GM21619 (cell line): ENCODE data around the gene RNU6-7.

Experiments
- ATAC-seq: cut with Tn5 transposase; IDR thresholded peaks from one replicate; pipeline ENCODE4 v1.9.1; 2021; ENCODE audit not compliant: unreplicated experiment

The RNU6-7 gene

DNA sequence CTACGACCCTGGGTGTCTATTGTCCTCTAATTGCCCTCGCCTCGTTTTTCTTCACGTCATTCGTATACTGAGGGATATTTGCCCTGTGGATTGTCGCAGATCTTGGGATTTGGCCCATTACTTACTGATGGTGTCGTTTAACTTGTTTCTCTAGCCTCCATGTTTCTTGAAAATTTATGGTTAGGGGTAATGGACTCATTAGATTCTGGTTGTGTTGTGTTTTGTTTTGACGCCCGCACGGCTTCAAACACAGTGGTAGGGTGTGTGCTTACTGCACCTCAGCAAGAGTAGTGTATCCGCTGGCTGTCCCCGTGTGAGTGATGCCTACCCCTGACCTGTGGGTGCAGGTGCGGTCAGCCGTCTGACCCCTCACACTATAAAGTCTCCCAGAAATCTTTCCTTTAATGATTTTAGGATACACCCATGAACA lies 2.1 kb downstream of the RNU6-7 start:
- ATAC-seq, result no peak

DNA sequence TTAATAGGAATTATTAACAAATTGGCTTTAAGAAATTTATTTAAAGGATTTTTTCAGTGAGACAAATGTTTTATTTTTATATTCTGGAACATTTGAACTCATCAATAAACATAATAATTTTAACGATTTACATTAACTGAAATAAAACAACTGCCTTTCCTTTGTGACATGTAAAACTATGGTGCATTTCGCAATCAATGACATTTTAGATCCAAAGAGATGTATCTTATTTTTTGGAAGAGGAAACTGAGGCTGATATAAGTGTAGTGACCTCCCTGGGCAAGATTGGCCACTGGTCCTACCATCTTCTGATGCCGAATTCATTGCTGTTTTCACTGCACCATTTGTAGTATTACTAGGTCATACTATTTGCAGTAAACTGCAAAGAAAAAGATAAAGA lies 3.7 kb downstream of the RNU6-7 start:
- no peak for ATAC-seq

DNA sequence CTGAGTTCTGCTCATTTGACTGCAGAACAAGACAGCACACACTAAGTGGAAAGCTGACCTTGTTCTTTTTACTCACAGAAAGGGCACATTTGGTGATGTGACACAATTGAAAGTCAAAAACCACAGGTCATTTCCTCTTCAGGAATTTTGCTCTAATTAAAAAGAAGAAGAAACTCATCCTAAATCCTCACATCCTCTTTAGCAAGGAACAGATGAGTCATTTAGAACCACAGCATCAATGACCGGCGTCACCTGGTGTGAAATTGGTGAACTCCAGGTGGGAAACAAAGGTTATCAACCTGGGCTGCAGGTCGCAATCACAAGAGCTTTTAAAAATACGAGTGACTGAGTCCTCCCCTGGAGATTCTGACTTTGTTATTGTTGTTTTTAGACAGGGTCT lies 4.1 kb downstream of the RNU6-7 start:
- ATAC-seq, result no peak

DNA sequence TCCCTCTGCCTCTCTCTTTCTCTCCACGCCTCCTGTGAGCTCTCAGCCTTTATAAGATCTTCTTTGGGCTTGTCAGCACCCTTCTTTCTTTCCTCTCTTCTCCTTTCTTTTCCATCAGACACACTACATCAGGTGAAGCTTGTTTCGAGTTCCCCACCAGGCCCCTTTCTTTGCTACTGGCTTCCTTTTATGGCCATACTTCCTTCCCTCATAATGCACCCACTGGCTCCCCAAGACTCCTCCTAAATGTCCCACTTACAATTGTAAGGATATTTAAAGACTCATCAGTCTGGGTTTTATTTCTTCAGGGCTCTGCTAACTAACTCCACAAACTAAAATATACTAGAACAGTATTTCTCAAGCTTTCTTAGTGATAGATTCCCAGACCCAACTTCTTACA lies 4.7 kb downstream of the RNU6-7 start:
- no peak for ATAC-seq

DNA sequence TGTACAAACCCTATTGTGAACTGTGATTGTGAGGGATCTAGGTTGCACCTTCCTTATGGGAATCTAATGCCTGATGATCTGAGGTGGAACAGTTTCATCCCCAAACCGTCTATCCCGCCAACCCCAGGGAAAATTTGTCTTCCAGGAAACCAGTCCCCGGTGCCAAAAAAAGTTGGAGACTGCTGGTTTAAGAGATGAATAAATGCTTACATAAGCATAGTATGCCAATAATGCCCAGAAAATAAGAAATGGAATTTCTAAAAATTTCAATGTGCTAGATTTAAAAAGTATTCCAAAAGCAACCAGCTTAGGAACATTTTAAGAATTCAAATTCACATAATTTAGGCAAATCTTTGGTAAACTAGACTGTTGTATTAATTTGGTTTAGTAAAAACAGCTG lies 6.6 kb downstream of the RNU6-7 start:
- no peak for ATAC-seq

DNA sequence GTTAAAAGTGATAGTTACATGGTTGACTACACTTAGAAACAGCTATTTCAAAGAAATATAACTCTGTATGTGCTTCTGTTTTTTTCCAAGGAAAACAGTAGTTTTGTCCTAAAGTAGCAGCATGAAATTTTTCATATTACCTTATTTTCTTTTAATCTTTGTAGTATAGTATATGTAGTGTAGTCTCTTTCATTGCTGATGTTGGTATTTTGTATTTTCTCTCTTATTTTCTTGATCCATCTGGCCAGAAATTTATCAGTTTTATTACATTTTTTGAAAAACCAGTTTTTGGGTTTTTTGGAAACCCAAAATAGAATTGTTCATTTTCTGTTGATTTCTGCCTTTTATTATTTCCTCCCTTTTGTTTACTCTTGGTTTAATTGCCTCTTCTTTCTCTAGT lies 7.6 kb downstream of the RNU6-7 start:
- ATAC-seq, result no peak

DNA sequence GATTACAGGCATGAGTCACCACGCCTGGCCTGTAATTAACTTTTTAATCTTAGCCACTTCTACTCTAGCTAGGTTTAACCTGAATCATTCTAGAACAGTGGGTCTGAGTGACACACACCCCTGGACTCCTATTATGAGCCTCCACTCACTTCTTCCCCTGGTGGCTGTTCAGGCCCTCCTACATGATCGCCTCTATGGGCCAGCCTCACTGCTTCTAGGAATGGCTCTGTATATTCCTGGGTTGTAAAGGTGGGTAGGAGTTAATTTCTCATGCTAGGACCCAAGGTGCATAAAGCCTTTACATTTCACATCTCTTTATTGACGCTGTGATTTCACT lies 9.2 kb downstream of the RNU6-7 start:
- ATAC-seq, result no peak

DNA sequence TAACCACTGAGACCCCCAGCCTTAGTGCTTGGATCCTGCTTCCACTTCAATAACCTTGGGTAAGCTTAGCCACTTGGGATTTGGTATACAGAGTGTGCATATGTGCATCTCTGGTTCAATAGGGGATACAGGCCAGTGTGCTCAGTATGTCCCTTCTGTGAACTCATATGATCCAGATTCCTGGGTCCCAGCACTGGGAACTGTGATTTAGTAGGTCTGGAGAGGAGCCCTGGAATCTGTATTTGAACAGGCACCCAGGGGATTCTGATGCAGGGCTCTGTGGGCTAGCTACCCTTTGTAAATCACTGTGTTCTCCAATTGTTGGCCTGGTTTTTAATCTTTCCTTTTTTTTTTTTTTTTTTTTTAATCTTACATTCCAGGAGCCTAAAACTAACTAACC lies 11.0 kb downstream of the RNU6-7 start:
- no peak for ATAC-seq

DNA sequence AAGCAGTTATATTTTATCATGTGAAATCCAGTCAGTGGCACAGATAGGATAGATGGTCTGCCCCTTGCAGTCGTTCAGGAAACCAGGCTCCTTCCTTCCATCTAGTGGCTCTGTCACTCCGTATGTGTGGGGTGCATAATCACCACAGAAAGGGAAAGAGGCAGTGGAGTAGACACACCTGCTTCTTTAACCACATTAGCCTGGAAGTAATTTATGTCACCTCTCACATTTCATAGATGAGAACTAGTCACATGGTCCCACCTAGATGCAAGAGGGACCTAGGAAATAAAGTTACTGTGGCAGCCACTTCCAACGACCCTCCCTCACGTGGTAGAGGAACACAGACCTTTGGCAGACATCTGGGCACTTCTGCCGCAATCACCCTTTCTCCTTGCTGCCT lies 15.5 kb downstream of the RNU6-7 start:
- ATAC-seq, result no peak

DNA sequence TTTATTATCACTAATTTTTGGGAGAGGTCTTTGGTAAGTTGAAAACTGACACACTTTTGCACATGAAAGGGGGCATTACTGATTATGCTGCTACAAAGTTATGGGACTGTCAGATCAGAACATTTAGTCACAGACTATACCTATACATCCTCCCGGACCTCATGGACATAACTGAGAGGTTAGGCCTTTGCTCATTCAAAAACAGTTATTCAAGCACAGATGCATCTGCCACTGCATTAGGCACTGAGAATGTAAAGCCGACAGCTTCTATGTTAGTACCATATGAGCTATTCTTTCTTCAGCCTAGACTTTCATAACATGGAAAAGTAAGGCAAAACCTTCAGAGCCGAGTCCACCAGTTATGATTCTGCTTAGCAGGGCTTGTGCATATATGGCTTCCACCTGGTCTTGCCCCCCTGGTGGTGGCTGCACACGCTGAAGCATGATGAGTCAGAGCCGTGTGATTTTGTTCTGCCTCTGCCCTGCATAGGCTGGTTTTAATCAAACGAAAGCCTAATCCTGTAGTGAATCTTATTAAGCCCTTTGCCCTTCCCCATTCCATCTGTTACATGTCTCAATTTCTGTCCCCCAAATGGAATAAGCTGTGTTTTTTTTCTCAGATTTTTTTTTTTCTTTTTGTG lies 23.0 kb downstream of the RNU6-7 start:
- ATAC-seq, result no peak

DNA sequence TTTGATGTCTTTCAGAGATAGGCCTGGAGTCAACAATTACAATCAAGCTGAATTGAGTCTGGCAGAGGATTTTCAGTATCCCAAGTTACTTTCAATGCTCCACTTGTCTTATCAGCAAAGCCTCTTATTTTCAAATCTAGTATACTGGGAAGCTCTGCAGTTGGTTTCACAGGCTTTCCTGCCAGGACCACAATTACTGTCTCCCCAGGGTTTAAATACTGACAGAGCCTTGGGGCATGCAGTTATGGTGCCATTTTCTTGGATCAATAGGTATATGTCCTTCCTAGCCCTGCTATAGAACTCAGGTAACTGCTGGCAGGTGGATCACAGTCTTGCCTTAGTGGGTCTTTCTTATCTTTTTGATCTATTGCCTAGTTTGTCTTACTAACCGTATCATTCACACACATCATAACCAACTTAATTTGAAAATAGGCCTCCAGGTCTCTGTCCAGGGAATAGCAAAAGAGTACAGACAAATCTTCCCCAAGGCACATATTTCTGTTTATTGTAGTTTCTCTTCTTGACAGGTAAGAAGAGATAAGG lies 23.6 kb downstream of the RNU6-7 start:
- ATAC-seq, result no peak

DNA sequence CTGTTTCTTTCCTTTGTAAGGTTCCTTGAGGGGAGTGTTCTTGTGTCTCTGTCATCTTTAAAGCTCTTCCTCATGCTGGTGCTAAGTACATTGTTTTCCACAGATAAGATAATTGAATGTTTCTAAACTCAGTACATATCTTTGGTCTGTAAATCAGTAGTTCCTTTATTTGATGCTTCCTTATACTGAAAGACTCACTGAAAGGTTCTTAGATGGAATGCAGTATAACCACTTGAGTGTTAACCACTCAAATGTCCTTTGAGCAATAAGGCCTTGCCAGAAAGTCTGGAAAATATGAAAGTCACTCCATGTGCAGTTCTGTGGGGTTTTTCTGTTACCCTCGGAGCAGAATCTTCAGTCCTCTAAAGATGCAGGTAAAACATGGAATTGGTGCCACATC lies 24.2 kb downstream of the RNU6-7 start:
- no peak for ATAC-seq

DNA sequence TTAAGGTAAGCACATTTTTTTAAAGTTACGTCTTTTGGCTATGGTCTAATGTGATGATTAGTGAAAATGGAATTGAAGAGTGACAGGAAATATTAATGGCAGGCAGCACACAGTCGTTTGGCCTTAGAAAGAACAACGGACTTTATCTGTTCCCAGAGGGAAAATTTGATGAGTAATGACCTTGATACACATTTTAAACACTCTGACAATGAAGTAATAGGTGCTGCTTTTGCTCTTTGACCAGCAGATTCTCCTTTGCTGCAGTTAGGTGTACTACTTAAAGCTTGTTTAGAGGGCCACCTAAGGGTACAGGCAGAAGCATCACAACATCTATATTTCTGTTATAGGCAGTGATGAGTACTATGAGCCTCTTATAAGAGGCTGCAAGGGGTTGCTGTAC lies 28.3 kb downstream of the RNU6-7 start:
- ATAC-seq, result no peak

DNA sequence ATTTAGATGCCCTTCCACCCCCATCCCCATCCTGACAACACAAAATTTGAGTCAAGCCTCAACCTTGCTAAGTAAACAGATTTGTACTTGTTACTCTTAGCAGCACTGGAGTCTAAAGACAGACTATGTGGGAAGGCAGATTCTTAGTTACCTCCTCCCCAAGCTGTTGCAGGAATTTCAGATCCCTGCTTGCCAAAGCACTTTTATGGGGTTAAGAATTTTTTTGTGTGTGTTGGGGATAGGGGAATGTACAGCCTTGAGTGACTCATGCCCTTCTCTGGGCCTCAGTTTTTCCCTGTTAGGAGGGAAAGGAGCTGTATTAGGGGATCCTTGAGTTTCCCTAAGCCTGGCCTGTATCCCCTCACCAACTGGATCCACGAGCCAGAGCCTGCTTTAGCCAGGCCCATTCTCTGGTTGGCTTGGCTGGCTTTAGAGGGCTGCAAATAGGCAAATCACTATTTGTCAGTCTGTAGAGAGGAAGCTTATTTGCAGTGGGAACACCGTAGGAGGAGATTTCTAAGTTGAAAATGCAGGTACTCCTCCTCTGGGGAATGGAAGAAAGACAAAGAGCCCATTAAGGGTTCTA lies 28.9 kb downstream of the RNU6-7 start:
- no peak for ATAC-seq

DNA sequence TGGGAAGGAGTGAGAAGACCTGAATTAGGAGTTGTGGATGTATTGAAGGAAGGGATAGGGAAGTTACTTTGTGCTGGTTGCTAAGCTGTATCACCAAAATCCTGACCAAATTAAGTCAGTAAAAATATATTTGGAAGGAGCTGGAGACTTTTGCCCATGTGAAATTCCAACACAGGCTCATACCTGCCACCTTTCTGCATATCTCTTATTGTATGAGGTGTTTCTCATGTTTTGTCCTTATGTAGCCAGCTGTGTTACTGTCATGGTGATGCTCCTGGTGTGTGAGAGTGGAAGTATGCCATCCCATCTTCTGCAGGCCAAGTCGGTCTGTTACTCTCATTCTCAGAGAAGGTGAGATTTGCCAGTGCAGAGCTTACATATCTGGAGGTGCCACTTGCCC lies 30.6 kb downstream of the RNU6-7 start:
- no peak for ATAC-seq

DNA sequence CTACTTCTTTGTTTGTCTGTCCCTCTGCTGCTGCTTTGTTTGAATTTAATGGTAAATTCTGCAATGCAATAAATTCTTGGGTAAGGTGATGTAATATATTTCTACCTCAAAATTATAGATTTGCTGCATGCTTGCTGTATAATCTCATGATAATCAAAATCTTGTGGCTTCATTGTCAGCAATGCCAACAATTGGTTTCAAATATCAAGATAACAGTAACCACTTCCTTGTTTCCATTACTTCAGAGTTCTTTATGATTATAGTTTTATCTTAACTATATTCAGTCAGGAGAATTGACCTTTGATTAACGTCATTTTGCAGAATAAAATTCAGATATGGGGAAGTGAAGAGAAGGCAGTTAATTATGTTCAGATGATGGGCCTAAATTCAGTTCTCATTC lies 31.4 kb downstream of the RNU6-7 start:
- no peak for ATAC-seq

DNA sequence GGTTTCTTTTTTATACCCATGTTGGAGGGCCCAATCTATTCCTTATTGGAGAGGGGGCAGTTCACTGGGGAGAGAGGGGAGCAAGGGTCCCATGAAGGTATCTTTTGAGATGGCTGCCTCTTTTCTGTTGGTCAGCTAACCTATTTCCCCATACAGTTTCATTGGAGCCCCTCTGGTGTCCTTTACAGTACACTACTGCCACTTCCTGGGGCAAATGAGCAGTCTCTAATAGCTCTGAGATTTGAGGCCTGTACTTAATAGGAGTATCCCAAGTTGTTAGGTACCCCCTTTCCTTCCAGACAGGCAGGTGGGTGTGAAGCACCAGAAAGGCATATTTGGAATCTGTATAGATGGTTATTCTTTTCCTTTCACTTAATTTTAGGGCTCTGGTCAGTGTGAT lies 42.6 kb downstream of the RNU6-7 start:
- ATAC-seq, result no peak

DNA sequence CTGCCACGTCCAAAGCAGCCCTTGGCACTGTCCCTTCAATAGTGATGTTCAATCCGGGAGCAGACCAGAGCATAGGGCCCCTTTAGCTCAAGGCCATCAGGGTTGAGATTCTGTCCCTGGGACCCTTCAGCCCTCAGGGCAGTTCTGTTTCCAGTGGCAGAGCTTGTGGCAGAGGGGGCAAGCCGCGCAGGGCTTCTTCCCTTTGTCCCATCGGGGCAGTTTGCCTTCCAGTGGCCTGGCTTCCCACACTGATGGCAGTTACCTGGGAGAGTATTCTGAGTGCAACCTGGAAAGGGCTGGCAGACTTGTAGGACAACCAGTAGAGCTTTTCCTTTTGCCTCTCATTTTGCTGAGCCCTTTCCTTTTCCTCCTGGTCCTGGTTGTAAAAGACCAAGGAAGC lies 44.9 kb downstream of the RNU6-7 start:
- no peak for ATAC-seq

DNA sequence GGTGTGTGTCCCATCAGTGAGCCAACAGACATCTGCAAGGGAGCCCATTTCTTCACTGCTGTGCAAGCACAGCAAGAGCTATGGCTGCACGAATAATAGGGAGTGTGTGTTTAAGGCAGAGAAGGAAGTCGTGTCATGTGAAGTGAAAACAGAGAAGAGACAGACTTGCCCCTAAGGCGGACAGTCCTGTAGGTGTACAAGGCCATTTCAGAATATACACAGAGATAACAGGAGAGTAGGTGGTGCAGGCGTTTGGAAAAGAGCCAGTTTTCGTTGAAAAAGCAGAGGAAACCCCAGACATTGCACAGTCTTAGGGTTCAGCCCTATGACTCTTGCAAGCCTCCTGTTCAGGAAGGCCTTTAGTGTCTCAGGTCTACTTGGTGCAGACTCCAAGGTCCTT lies 47.5 kb downstream of the RNU6-7 start:
- ATAC-seq, result no peak

DNA sequence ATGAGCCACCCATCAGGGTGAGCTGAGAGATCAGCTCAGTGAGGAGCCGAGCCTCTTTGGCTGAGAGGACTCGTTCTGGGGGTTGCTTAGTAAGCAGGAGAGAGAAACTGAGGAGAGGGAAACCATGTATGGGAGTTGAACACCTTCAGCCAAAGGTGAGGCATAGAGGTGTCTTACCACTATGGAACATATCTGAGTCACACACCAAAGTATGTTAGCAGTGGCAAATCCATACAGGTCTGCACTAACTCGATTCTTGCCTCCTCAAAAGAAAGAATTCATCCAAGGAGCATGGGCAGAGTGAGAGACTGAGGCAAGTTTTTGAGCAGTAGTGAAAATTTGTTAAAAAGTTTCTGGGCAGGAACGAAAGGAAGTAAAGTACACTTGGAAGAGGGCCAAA lies 47.9 kb downstream of the RNU6-7 start:
- no peak for ATAC-seq

DNA sequence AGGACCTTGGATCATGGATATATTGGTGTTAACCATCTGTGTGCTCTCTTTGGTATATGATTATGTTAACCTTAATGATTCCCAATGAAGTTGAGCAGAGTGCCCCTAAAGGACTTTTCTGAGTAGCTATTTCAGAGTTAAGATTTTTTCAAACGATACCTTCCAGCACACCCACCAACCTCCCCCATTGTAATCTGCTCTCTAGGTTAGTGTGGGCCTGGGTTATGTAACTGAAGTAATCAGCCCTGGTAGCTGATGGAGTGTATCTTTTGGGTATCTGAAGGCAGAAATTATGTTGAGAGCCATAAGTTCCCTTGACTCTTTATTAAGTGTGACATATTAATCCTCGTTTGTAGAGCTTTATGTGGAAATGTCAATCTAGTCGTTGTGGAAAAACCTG lies 48.8 kb downstream of the RNU6-7 start:
- no peak for ATAC-seq

DNA sequence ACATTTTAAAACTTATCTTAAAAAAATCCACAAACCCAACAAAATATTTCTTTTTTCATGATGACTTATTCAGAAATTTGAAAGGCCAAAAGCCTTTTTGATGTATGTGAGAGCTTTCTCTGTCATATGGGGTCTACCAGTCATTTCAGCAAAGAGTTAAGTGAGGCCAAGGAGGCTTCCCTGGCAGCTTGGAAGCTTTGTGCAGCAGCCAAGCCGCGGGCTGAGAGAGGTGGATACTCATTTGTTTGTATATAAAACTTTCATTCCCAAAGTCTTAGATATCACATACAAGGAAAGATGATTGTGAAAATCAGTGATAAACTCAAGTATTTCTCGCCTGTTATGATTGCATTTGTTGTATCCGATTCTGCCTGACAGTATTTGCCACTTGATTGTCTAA lies 49.7 kb downstream of the RNU6-7 start:
- no peak for ATAC-seq
